LoVo (cell line): ENCODE data around the gene PSMC3.

Source experiments
- DNase-seq: peaks from one replicate; pipeline ENCODE4 v3.0.0-alpha.2; 2016; ENCODE audit warnings: low spot score

The PSMC3 gene

GRCh38 chr11:47375546-47376085 is 50.6 kb downstream of the PSMC3 start:
- no peak for DNase-seq

DNA sequence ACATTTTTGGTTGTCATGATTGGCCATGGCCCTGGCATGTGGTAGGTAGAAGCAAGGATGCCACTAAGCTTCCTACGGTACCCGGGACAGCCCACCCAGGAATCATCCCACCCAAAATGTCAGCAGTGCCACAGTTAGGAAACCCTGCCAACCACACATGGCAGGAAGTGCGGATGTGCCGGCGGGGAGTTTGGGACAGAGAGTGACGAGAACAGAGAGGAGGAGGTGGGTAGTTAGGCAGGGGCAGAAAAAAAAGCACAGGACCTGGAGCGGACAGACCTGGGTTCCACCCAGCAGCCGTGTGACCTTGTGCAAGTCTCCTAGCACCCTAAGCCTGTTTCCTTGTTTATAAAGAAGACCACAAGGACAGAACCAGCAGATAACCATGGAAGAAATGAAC is 51.2 kb downstream of the PSMC3 start:
- no peak for DNase-seq

- no peak for DNase-seq
Measured at GRCh38 chr11:47374720-47375019, 51.6 kb downstream of the PSMC3 start.

- peak; percentile 72 for DNase-seq
Measured at GRCh38 chr11:47373876-47374719, 52.1 kb downstream of the PSMC3 start.

- no peak for DNase-seq
Measured at GRCh38 chr11:47372422-47372821, 53.8 kb downstream of the PSMC3 start.

- no peak for DNase-seq
Measured at GRCh38 chr11:47369676-47370075, 56.6 kb downstream of the PSMC3 start.
